Endodermal cell (in vitro differentiated cells): ENCODE measurements around the gene PTPN12. TPM values are rescaled to one million over a fixed set of nuclear protein-coding genes. Genes with fewer than 3 reads are reported as not detected.

ENCODE experiments used
- DNase-seq: peaks from one replicate; pipeline ENCODE4 v3.0.0-alpha.2; 2017
- H3K27ac ChIP-seq: 2 replicates; pipeline ENCODE4 v1.5.1; 2013; ENCODE audit warnings: mild to moderate bottlenecking, low read depth, low read length, moderate library complexity
- H3K27me3 ChIP-seq: 2 replicates; pipeline ENCODE4 v1.6.1; 2013; ENCODE audit warnings: mild to moderate bottlenecking, low read length, moderate library complexity; ENCODE audit not compliant: insufficient read depth, control insufficient read depth, poor library complexity, severe bottlenecking
- H3K36me3 ChIP-seq: 2 replicates; pipeline ENCODE4 v1.7.0; 2013; ENCODE audit warnings: mild to moderate bottlenecking, low read length, moderate library complexity; ENCODE audit not compliant: control insufficient read depth, insufficient read depth
- H3K4me1 ChIP-seq: one replicate; pipeline ENCODE4 v1.7.0; 2013; ENCODE audit warnings: low read length; ENCODE audit not compliant: control insufficient read depth, insufficient read depth
- H3K4me3 ChIP-seq: 2 replicates; pipeline ENCODE4 v1.5.1; 2013; ENCODE audit warnings: mild to moderate bottlenecking, low read length, moderate library complexity
- H3K9ac ChIP-seq: 2 replicates; pipeline ENCODE4 v1.6.1; 2013; ENCODE audit warnings: mild to moderate bottlenecking, low read length, moderate library complexity; ENCODE audit not compliant: poor library complexity, severe bottlenecking; ENCODE audit errors: extremely low read depth
- H3K9me3 ChIP-seq: 2 replicates; pipeline ENCODE4 v1.6.1; 2013; ENCODE audit warnings: mild to moderate bottlenecking, low read length, moderate library complexity; ENCODE audit not compliant: control insufficient read depth
- H3K27ac Mint-ChIP-seq: 2 replicates; pipeline ENCODE4 v1.8.0; 2020; ENCODE audit warnings: mixed read lengths
- H3K27me3 Mint-ChIP-seq: 2 replicates; pipeline ENCODE4 v1.8.0; 2021; ENCODE audit warnings: mild to moderate bottlenecking, mixed read lengths; ENCODE audit not compliant: insufficient read depth
- H3K36me3 Mint-ChIP-seq: 2 replicates; pipeline ENCODE4 v1.8.0; 2020; ENCODE audit warnings: low read depth, mixed read lengths
- H3K4me1 Mint-ChIP-seq: 2 replicates; pipeline ENCODE4 v1.8.0; 2020; ENCODE audit warnings: mixed read lengths
- H3K4me3 Mint-ChIP-seq: 2 replicates; pipeline ENCODE4 v1.8.0; 2020; ENCODE audit warnings: mild to moderate bottlenecking, moderate library complexity, mixed read lengths
- H3K9me3 Mint-ChIP-seq: 2 replicates; pipeline ENCODE4 v1.8.0; 2020; ENCODE audit warnings: mild to moderate bottlenecking, mixed read lengths
- CTCF ChIP-seq: fragments of 200-600 bp; sonication (generic); conservative IDR thresholded peaks from 2 replicates; pipeline ENCODE4 v1.5.0; 2021; ENCODE audit warnings: antibody characterized with exemption, mild to moderate bottlenecking
- WGBS, 2 experiments: methylation state at CpG; one replicate each; pipeline versions ENCODE4 v1.1.5 to v1.1.7; 2013; ENCODE audit warnings: missing lambda C conversion rate in 2 of 2, mixed read lengths in 1 of 2; ENCODE audit not compliant: insufficient coverage in 1 of 2, insufficient read length in 1 of 2; 5-methylcytosine and 5-hydroxymethylcytosine counted together
- total RNA-seq, 2 donors: library from RNA; stranded (reverse); fragmentation: NEBNext Ultra II Directional in 1 of 2; extraction: Animal tissue kit (Norgen Biotek cat#: 25700) in 1 of 2; gene quantifications; 2 replicates in 1 of 2; 3 replicates in 1 of 2; pipeline ENCODE4 v1.2.1, GENCODE V29; 2021

The PTPN12 gene
- total RNA-seq, 2 donors from 2014 or later: 147 to 158 TPM

DNA sequence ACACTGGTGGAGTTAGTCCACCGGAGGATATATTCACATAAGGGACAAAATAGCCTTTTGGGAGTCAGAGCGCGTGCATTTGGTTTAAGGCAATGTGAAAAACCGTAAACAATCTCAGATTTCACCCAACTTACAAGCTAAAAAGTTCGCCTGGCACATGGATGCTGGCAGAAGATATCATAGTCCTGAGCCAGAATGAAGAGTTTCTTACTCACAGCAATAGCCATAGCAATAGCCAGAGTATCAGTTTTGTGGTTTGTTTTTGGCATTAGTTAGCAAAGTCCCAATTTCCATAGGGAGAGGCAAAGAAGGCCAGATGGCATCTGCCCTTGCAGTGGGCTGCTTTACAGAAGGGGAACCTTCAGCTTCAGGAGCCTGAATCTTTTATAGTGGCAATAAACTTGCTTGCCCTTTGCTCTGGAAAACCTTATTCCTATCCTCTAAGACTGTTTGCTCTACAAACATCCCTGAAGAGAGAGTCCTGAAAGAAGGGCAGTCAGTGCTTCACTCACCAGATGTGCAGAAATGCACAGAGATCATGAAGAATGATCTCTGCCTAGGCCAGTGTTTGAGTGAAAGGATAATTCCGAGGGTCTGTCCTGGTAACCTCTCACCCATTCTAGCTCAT is 130.5 kb downstream of the PTPN12 start:
- Histone ChIP-seq H3K9ac (no peak overlapping the region), H3K4me3 (no peak overlapping the region), H3K9me3 (no peaks in the 10 kb centered on the region), H3K27me3 (no peaks in the 10 kb centered on the region), H3K4me1 (no peaks in the 10 kb centered on the region), H3K36me3 (peaks cover 37% of the 10 kb centered on the region), H3K27ac (no peak overlapping the region)
- no peak for DNase-seq
- Mint-ChIP-seq H3K4me1 (no peaks in the 10 kb centered on the region), H3K4me3 (no peak overlapping the region), H3K27ac (no peak overlapping the region), H3K9me3 (no peaks in the 10 kb centered on the region), H3K27me3 (no peaks in the 10 kb centered on the region), H3K36me3 (peaks cover 22% of the 10 kb centered on the region)
- 93 to 94% methylated on average over 4 to 5 of the region's 6 CpGs for WGBS, 2 experiments
- TF ChIP-seq CTCF: no peak

DNA sequence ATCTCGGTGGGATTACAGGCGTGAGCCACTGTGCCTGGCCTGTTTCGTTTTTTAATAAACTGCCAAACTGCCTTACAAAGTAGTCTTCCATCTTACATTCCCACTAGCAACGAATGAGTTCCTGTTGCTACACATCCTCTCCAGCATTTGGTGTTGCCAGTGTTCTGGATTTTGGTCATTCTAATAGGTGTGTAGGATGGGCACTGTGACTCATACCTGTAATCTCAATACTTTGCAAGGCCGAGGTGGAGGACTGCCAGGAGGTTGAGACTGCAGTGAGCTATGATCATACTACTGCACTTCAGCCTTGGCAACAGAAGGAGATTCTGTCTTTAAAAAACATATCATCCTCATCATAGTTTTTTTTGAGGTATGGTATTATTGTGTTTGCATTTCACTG is 137.8 kb downstream of the PTPN12 start:
- Histone ChIP-seq H3K36me3 (peaks cover 5% of the 10 kb centered on the region), H3K9ac (no peak overlapping the region), H3K4me1 (no peaks in the 10 kb centered on the region), H3K9me3 (no peaks in the 10 kb centered on the region), H3K4me3 (no peak overlapping the region), H3K27me3 (no peaks in the 10 kb centered on the region), H3K27ac (no peak overlapping the region)
- no peak for TF ChIP-seq CTCF
- no peak overlapping the region for H3K27ac Mint-ChIP-seq
- no peak for DNase-seq
- H3K27me3 Mint-ChIP-seq: no peaks in the 10 kb centered on the region
- peaks cover 9% of the 10 kb centered on the region for H3K36me3 Mint-ChIP-seq
- H3K4me1 Mint-ChIP-seq: no peaks in the 10 kb centered on the region
- H3K4me3 Mint-ChIP-seq: no peak overlapping the region
- WGBS, 2 experiments: 83% methylated on average over 3 to 5 of the region's 5 CpGs
- H3K9me3 Mint-ChIP-seq: no peaks in the 10 kb centered on the region

- no peaks in the 10 kb centered on the region for H3K4me1 ChIP-seq
- H3K27me3 Mint-ChIP-seq: no peaks in the 10 kb centered on the region
- no peak overlapping the region for H3K4me3 Mint-ChIP-seq
- no peak for DNase-seq
- H3K9ac ChIP-seq: no peak overlapping the region
- no peaks in the 10 kb centered on the region for H3K27me3 ChIP-seq
- H3K36me3 Mint-ChIP-seq: peaks cover 31% of the 10 kb centered on the region
- TF ChIP-seq CTCF: no peak
- H3K27ac Mint-ChIP-seq: no peak overlapping the region
- H3K27ac ChIP-seq: no peak overlapping the region
- H3K4me1 Mint-ChIP-seq: peaks cover 5% of the 10 kb centered on the region
- no peak overlapping the region for H3K4me3 ChIP-seq
- H3K9me3 ChIP-seq: no peaks in the 10 kb centered on the region
- peaks cover 41% of the 10 kb centered on the region for H3K36me3 ChIP-seq
- no peaks in the 10 kb centered on the region for H3K9me3 Mint-ChIP-seq
Observed at GRCh38 chr7:77679608-77680007, 142.5 kb downstream of the PTPN12 start.
